ENCODE results near the gene GRHL1.
"Not testable (repeated sequence)": the region's sequence is repeated elsewhere in the genome, so short reads cannot be mapped to it uniquely, and the experiment has no call there.

The GRHL1 gene

GRCh38 chr2:10028407-10028987 is 77.0 kb downstream of the GRHL1 start:
- no peak for DNase-seq

- DNase-seq, result no peak
These were observed 77.7 kb downstream of the GRHL1 start for GRCh38 chr2:10028988-10029874.

- DNase-seq, result no peak
These were observed 78.4 kb downstream of the GRHL1 start for GRCh38 chr2:10029875-10030223.

GRCh38 chr2:10030311-10030736 is 78.8 kb downstream of the GRHL1 start:
- no peak for DNase-seq

GRCh38 chr2:10030798-10031197 is 79.3 kb downstream of the GRHL1 start:
- not testable (repeated sequence) for DNase-seq

- no peak for DNase-seq
These were observed 80.6 kb downstream of the GRHL1 start for GRCh38 chr2:10031886-10032745.

GRCh38 chr2:10032746-10033105 is 81.2 kb downstream of the GRHL1 start:
- no peak for DNase-seq

GRCh38 chr2:10033251-10034006 is 81.9 kb downstream of the GRHL1 start:
- no peak for DNase-seq

GRCh38 chr2:10034333-10035052 is 83.0 kb downstream of the GRHL1 start:
- no peak for DNase-seq

GRCh38 chr2:10035053-10035422 is 83.5 kb downstream of the GRHL1 start:
- DNase-seq, result no peak

- no peak for DNase-seq
These were observed 84.1 kb downstream of the GRHL1 start for GRCh38 chr2:10035633-10036032.

- DNase-seq, result no peak
These were observed 84.8 kb downstream of the GRHL1 start for GRCh38 chr2:10036095-10036884.

GRCh38 chr2:10038123-10038522 is 86.6 kb downstream of the GRHL1 start:
- DNase-seq, result no peak

GRCh38 chr2:10038716-10039115 is 87.2 kb downstream of the GRHL1 start:
- DNase-seq, result no peak

- no peak for DNase-seq
These were observed 88.3 kb downstream of the GRHL1 start for GRCh38 chr2:10039658-10040410.

- no peak for DNase-seq
These were observed 90.2 kb downstream of the GRHL1 start for GRCh38 chr2:10041711-10042110.

GRCh38 chr2:10042301-10043161 is 91.0 kb downstream of the GRHL1 start:
- peak; percentile 13 for DNase-seq

GRCh38 chr2:10043256-10043905 is 91.9 kb downstream of the GRHL1 start, which contains the start of gene KLF11:
Gene KLF11 (plus strand): TSS chr2:10043550. CDS start chr2:10043717, 167 bp downstream.
- DNase-seq, result peak; percentile 71

Measured in NCI-H1092 treated with DMSO at 0.1 percent for 48 hours (cell line).